Globus pallidus (tissue), 1 donor: ENCODE measurements around the gene OXNAD1.
"Not testable (repeated sequence)": the region's sequence is repeated elsewhere in the genome, so short reads cannot be mapped to it uniquely, and the experiment has no call there.

Source experiments
- DNase-seq: peaks from one replicate; pipeline ENCODE4 v3.0.0-alpha.2; 2015; ENCODE audit warnings: low spot score

OXNAD1 gene

GRCh38 chr3:16304061-16305010, 39.3 kb downstream of the OXNAD1 start:
- DNase-seq: no peak

GRCh38 chr3:16305111-16305541, 40.1 kb downstream of the OXNAD1 start:
- no peak for DNase-seq

GRCh38 chr3:16307832-16308531, 43.0 kb downstream of the OXNAD1 start:
- DNase-seq: no peak

GRCh38 chr3:16308727-16309126, 43.7 kb downstream of the OXNAD1 start:
- DNase-seq: no peak

GRCh38 chr3:16309558-16309957, 44.5 kb downstream of the OXNAD1 start:
- no peak for DNase-seq

GRCh38 chr3:16310486-16310885, 45.5 kb downstream of the OXNAD1 start:
- not testable (repeated sequence) for DNase-seq

- DNase-seq: no peak
Measured at GRCh38 chr3:16311960-16312451, 47.0 kb downstream of the OXNAD1 start.

GRCh38 chr3:16313886-16314645, 49.1 kb downstream of the OXNAD1 start:
- no peak for DNase-seq

GRCh38 chr3:16315623-16316022, 50.6 kb downstream of the OXNAD1 start:
- no peak for DNase-seq

GRCh38 chr3:16316396-16316795, 51.4 kb downstream of the OXNAD1 start:
- no peak for DNase-seq

- DNase-seq: no peak
Measured at GRCh38 chr3:16316847-16317560, 52.0 kb downstream of the OXNAD1 start.

GRCh38 chr3:16317561-16317945, 52.5 kb downstream of the OXNAD1 start:
- no peak for DNase-seq

GRCh38 chr3:16318176-16318575, 53.2 kb downstream of the OXNAD1 start:
- DNase-seq: no peak

GRCh38 chr3:16319307-16319706, 54.3 kb downstream of the OXNAD1 start:
- no peak for DNase-seq

- DNase-seq: no peak
Measured at GRCh38 chr3:16319723-16320122, 54.7 kb downstream of the OXNAD1 start.

GRCh38 chr3:16320711-16321110, 55.7 kb downstream of the OXNAD1 start:
- no peak for DNase-seq

GRCh38 chr3:16322189-16322588, 57.2 kb downstream of the OXNAD1 start:
- no peak for DNase-seq

- DNase-seq: no peak
Measured at GRCh38 chr3:16323737-16324136, 58.7 kb downstream of the OXNAD1 start.

GRCh38 chr3:16325850-16326249, 60.8 kb downstream of the OXNAD1 start:
- DNase-seq: no peak

- no peak for DNase-seq
Measured at GRCh38 chr3:16326724-16327349, 61.8 kb downstream of the OXNAD1 start.

- no peak for DNase-seq
Measured at GRCh38 chr3:16328124-16328523, 63.1 kb downstream of the OXNAD1 start.
